Esophagus squamous epithelium (tissue), 5 donors: Measurements from ENCODE around the gene APLNR. TPM values are rescaled to one million over a fixed set of nuclear protein-coding genes. Genes with fewer than 3 reads are reported as not detected.
A peak's percentile ranks its signal among the peaks of the same experiment; 100 is the strongest.

Experiments used
- DNase-seq: peaks from one replicate; lab custom pipeline; 2025; lab: John Stamatoyannopoulos, UW
- H3K27ac ChIP-seq, 4 donors: fragments of 200-600 bp; sonication (generic); one replicate each; pipeline ENCODE4 v1.5.1; 2016 to 2019; ENCODE audit warnings: mild to moderate bottlenecking in 1 of 4
- H3K27me3 ChIP-seq, 4 donors: fragments of 200-600 bp; sonication (generic); 1 replicate in 3 of 4; 2 replicates in 1 of 4; pipeline versions ENCODE4 v1.5.1 to v1.6.0; 2017 to 2021; ENCODE audit warnings: antibody characterized with exemption in 1 of 4
- H3K36me3 ChIP-seq, 3 donors: fragments of 200-600 bp; sonication (generic); one replicate each; pipeline ENCODE4 v1.5.1; 2016 to 2019
- H3K4me1 ChIP-seq, 3 donors: fragments of 200-600 bp; sonication (generic); one replicate each; pipeline ENCODE4 v1.5.1; 2017 to 2019
- H3K4me3 ChIP-seq, 4 donors: fragments of 200-600 bp; sonication (generic); 1 replicate in 3 of 4; 2 replicates in 1 of 4; pipeline ENCODE4 v1.5.1; 2016 to 2019; ENCODE audit warnings: mild to moderate bottlenecking in 2 of 4, moderate library complexity in 1 of 4
- H3K9me3 ChIP-seq, 3 donors: fragments of 200-600 bp; sonication (generic); one replicate each; pipeline ENCODE4 v1.5.1; 2016 to 2019
- POLR2A ChIP-seq, 4 donors: fragments of 450-650 bp; IDR thresholded peaks; one replicate each; pipeline ENCODE4 v1.6.1; 2017; ENCODE audit warnings: antibody characterized with exemption in 4 of 4, mild to moderate bottlenecking in 4 of 4, moderate library complexity in 3 of 4
- WGBS, 2 donors: methylation state at CpG; one replicate each; pipeline ENCODE4 v1.1.5; 2018; 5-methylcytosine and 5-hydroxymethylcytosine counted together
- intact Hi-C: fragments of 100-400 bp; cut with DNase I; formaldehyde crosslinking; loops from one replicate; pipeline ENCODE4 v1.15.0; 2022
- total RNA-seq, 4 donors: library from RNA; depleted of rRNA; stranded (reverse); fragments of >200 nt; gene quantifications; one replicate each; pipeline ENCODE4 v1.1.0, GENCODE V29; 2016
- TF ChIP-seq, protein P1 (sequence below), 6 experiments: fragments of 450-650 bp in 4 of 6; fragments of 200-600 bp in 2 of 6; sonication (generic) in 2 of 6; IDR thresholded peaks; one replicate each; pipeline ENCODE4 v1.5.1; 2016 to 2019; ENCODE audit warnings: antibody characterized with exemption in 6 of 6, mild to moderate bottlenecking in 4 of 6, moderate library complexity in 4 of 6
- donor health status: DM: yes; HTN: yes; CAD: no.

APLNR gene
- total RNA-seq, 4 donors from 2014 or later: 0.26 to 1.7 (median 0.34) TPM

DNA sequence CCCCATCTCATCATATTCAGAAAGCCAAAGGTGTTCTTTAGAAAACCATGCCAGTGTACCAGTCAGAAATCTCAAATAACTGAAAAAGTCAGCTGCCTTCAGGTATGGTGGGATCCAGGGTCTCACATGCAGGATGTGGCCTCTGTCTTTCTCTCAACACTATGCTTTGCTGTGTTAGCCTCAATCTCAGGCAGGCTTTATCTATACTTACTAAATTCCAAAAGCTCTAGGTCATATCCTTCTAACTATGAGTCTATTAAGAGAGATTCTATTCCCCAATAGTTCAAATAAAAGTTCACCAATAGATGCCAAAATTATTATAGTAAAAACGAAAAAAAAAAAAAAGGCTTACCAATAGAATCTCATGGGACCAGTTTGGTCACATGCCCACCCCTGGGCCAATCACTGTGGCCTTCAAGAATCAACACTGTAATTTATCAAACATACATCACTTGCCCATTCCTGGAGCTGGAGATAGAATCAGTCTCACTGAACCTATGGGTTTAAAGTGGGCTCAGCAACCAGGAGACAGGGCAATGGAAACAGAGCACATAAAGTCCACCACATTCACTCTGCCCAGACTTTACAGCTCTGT lies 38.0 kb upstream of the APLNR start:
- Histone ChIP-seq H3K9me3 (peaks cover 0 to 10% (median 8%) of the 10 kb centered on the region in 3 donors), H3K36me3 (no peaks in the 10 kb centered on the region), H3K4me1 (peaks cover 15 to 33% (median 15%) of the 10 kb centered on the region in 3 donors), H3K27ac (peak overlapping the region in 2 of 4 donors; percentile 54 to 68), H3K4me3 (no peak overlapping the region), H3K27me3 (no peaks in the 10 kb centered on the region)
- WGBS, 2 donors: 22 to 25% methylated on average over 1 of the region's 1 CpG
- TF ChIP-seq, protein P1, sequence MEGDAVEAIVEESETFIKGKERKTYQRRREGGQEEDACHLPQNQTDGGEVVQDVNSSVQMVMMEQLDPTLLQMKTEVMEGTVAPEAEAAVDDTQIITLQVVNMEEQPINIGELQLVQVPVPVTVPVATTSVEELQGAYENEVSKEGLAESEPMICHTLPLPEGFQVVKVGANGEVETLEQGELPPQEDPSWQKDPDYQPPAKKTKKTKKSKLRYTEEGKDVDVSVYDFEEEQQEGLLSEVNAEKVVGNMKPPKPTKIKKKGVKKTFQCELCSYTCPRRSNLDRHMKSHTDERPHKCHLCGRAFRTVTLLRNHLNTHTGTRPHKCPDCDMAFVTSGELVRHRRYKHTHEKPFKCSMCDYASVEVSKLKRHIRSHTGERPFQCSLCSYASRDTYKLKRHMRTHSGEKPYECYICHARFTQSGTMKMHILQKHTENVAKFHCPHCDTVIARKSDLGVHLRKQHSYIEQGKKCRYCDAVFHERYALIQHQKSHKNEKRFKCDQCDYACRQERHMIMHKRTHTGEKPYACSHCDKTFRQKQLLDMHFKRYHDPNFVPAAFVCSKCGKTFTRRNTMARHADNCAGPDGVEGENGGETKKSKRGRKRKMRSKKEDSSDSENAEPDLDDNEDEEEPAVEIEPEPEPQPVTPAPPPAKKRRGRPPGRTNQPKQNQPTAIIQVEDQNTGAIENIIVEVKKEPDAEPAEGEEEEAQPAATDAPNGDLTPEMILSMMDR (IDR thresholded peaks at IDR 0.05): no peak
- TF ChIP-seq POLR2A (IDR thresholded peaks at IDR 0.05): no peak
- DNase-seq: no peak
- intact Hi-C loops: no loop called here

DNA sequence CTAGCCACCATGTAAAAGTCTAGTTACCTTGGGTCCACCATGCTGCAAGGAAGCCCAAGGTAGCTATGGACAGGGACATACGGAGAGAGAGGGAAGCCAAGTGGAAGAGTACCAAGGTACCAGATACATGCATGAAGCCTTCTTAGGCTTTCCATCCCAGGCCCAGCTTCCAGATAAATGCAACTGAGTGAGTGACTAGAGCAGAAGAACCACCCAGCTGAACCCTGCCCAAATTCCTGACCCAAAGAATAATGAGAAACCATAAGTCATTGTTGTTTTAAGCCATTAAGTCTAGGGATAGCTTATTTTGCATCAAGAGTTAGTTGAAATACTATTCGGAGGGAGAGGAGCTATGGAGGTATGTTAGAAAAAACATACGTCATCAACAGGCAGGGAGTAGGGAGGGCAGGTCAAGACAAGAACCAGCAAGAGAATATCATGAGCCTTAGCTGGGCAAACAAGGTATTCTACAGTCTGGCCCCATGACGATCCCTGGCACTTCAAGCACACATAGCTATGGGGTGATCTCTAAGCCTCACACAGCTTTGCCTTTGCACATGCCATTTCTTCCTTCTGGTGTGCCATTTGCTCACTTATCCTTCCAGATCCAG lies 36.5 kb upstream of the APLNR start:
- peaks cover 0 to 10% (median 8%) of the 10 kb centered on the region in 3 donors for H3K9me3 ChIP-seq
- no peak overlapping the region for H3K27ac ChIP-seq
- TF ChIP-seq POLR2A (IDR thresholded peaks at IDR 0.05): no peak
- TF ChIP-seq, protein P1 (IDR thresholded peaks at IDR 0.05): no peak
- no peaks in the 10 kb centered on the region for H3K36me3 ChIP-seq
- H3K4me1 ChIP-seq: peaks cover 10 to 41% (median 19%) of the 10 kb centered on the region in 3 donors
- 54 to 74% methylated on average over 4 of the region's 4 CpGs for WGBS, 2 donors
- intact Hi-C loops: no loop called here
- no peak for DNase-seq
- H3K27me3 ChIP-seq: no peaks in the 10 kb centered on the region
- no peak overlapping the region for H3K4me3 ChIP-seq

DNA sequence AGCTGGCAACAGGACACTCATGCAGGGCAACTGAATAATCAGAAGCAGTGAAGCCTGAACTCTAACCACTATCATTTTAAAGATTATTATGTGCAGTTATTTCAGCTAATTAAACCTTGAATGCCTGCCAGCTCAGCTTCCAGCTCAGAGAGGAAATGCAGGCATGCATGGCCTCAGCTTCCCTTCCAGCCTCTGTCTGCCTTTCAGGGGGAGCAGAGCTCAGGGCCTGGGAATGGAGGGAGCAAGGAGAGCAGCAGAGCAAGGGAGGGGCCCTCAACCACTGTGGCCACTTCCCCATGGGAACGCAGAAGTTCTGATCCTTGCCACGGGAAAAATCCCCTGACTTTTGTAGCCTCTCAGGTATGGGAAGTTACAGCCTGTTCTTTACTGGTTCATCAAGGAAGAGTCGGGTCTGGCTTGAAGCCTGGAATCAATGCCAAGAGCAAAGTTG lies 32.5 kb upstream of the APLNR start:
- 29 to 31% methylated on average over 2 to 3 of the region's 3 CpGs for WGBS, 2 donors
- peak overlapping the region in 1 of 4 donors; percentile 41 for H3K27ac ChIP-seq
- DNase-seq: no peak
- intact Hi-C loops: no loop called here
- no peak overlapping the region for H3K4me3 ChIP-seq
- no peak for TF ChIP-seq POLR2A (IDR thresholded peaks at IDR 0.05)
- TF ChIP-seq, protein P1 (IDR thresholded peaks at IDR 0.05): no peak
- H3K27me3 ChIP-seq: no peaks in the 10 kb centered on the region
- H3K4me1 ChIP-seq: peaks cover 0 to 20% (median 4%) of the 10 kb centered on the region in 3 donors
- H3K9me3 ChIP-seq: peaks cover 0 to 14% (median 8%) of the 10 kb centered on the region in 3 donors
- no peaks in the 10 kb centered on the region for H3K36me3 ChIP-seq

DNA sequence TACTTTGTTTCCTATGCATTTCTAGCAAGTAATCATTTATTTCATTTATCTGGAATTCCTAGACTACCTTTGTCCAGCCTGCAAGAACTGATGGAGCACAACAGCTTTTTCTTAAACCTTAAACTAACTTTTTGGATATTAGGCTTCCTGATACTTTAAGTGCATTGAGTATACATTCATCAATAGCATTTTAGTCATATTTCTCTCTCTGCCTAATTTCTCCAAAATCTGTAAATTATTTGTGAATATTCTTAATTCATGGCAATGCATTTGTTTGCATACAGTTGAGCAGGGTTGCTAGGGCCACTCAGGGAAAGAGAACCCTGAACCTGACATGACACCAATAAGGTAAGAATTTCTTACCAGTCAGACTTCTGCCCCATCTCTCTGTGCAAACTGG lies 29.1 kb upstream of the APLNR start:
- H3K4me1 ChIP-seq: peaks cover 0 to 14% (median 4%) of the 10 kb centered on the region in 3 donors
- intact Hi-C loops: no loop called here
- TF ChIP-seq, protein P1 (IDR thresholded peaks at IDR 0.05): no peak
- TF ChIP-seq POLR2A (IDR thresholded peaks at IDR 0.05): no peak

DNA sequence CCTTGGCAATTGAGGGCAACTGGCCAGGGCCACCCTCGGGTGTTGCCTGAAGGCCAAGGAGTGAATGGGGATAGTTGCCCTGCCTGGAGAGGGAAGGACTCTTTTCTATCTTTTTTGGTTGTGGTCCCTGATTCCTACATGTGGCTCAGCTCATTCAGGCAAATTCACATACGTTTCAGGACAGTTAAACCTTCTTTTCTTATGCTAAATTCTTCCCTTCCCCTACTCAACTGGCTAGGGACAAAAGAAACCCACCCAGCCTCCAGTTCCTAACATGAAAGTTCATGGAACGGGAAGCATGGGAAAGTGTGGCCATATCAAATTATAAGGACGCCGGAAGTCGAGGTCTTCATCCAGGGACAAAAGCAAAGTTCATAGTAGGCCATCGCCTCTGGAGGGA lies 26.3 kb upstream of the APLNR start:
- H3K4me1 ChIP-seq: no peaks in the 10 kb centered on the region
- H3K27me3 ChIP-seq: no peaks in the 10 kb centered on the region
- no peak for DNase-seq
- intact Hi-C loops: no loop called here
- H3K4me3 ChIP-seq: no peak overlapping the region
- 79 to 84% methylated on average over 2 to 4 of the region's 7 CpGs for WGBS, 2 donors
- no peak overlapping the region for H3K27ac ChIP-seq
- no peaks in the 10 kb centered on the region for H3K36me3 ChIP-seq
- peaks cover 0 to 4% (median 0%) of the 10 kb centered on the region in 3 donors for H3K9me3 ChIP-seq
- TF ChIP-seq, protein P1 (IDR thresholded peaks at IDR 0.05): no peak
- TF ChIP-seq POLR2A (IDR thresholded peaks at IDR 0.05): no peak

More for the DNA sequence above, 29.1 kb upstream of the APLNR start:
- Histone ChIP-seq H3K27me3 (no peaks in the 10 kb centered on the region), H3K36me3 (no peaks in the 10 kb centered on the region), H3K27ac (no peak overlapping the region), H3K4me3 (no peak overlapping the region), H3K9me3 (peaks cover 0 to 4% (median 0%) of the 10 kb centered on the region in 3 donors)
- no peak for DNase-seq
